ENCODE data around the gene RNF121. TPM values are rescaled to one million over a fixed set of nuclear protein-coding genes. Genes with fewer than 3 reads are reported as not detected.
"Not testable (repeated sequence)": the region's sequence is repeated elsewhere in the genome, so short reads cannot be mapped to it uniquely, and the experiment has no call there.

Gene RNF121
- total and polyA plus RNA-seq, 2 of the 8 experiments (the other 6 are each of a cell fraction or from before 2014, with no cell fraction given) = 39.7 to 51.6 TPM

DNA sequence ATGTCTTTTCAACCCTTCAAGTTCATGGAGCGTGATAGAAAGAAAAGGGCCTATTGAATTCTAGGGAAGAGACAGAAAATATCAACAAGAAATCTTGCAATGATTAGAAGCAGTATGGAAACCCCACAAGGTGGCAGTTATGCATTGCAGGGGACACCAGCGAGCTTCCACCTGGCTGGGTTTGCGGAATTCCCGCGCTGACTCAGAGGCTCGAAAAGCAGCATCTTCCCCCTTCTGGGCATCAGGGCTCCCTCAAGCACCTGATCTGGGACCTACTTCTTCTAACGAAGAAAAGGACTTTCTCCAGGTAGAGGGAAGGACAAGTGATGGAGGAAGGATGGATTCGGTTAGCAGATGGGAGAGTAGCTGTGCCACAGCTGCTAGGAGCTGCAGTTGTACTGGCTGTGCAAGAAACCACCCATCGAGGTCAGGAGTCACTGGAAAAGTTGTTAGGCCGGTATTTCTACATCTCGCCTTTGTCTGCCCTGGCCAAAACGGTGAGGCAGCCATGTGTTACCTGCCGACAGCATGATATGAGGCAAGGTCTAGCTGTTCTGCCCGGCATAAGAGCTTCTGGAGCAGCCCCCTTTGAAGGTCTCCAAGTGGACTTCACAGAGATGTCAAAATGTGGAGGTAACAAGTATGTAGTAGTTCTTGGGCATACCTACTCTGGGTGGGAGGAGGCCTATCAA is 39.5 kb upstream of the RNF121 start:
- H2AFZ ChIP-seq (ENCODE audit: low read length); H3K4me2 ChIP-seq (ENCODE audit: insufficient read depth in 1 of 2, low read depth in 2 of 2, low read length in 2 of 2); H3K36me3 ChIP-seq (ENCODE audit: control insufficient read depth in 2 of 4, insufficient read depth in 4 of 4, low read length in 3 of 4); H3K14ac ChIP-seq (ENCODE audit: insufficient read length); H4K91ac ChIP-seq (replicated peaks; ENCODE audit: insufficient read length, low read length); H3K9ac ChIP-seq (replicated peaks in 1 of 4; ENCODE audit: extremely low read depth in 1 of 4, low read depth in 3 of 4, low read length in 3 of 4); H2BK120ac ChIP-seq (replicated peaks; ENCODE audit: low read depth, low read length); H2AK5ac ChIP-seq (ENCODE audit: low read depth, low read length); H4K5ac ChIP-seq (ENCODE audit: insufficient read length, low read depth, low read length); H3K4me3 ChIP-seq (ENCODE audit: extremely low read depth in 1 of 4, insufficient read depth in 2 of 4, low read depth in 3 of 4, low read length in 4 of 4); H3K27ac ChIP-seq (ENCODE audit: low read depth, low read length); H3K27me3 ChIP-seq (replicated peaks in 1 of 4; ENCODE audit: control insufficient read depth in 3 of 4, extremely low read depth in 1 of 4, insufficient read depth in 3 of 4, low read length in 3 of 4); H3K23me2 ChIP-seq (ENCODE audit: low read depth, low read length); H3K18ac ChIP-seq (ENCODE audit: extremely low read depth, low read length); H2BK15ac ChIP-seq (ENCODE audit: low read length); H3K79me2 ChIP-seq (ENCODE audit: control insufficient read depth in 1 of 2, insufficient read depth in 2 of 2, low read length in 2 of 2); H3K4me1 ChIP-seq (replicated peaks in 1 of 4; ENCODE audit: control insufficient read depth in 3 of 4, insufficient read depth in 4 of 4, low read length in 3 of 4); POLR2A ChIA-PET (ENCODE audit: partially characterized antibody); DNase-seq (ENCODE audit: low read depth in 1 of 2, low spot score in 2 of 2); H3K56ac ChIP-seq (replicated peaks; ENCODE audit: insufficient read length, low read depth, low read length); H2BK12ac ChIP-seq (ENCODE audit: low read depth, low read length); H3K79me1 ChIP-seq (ENCODE audit: low read depth, low read length); H3K23ac ChIP-seq (ENCODE audit: insufficient read length); FAIRE-seq; H2BK20ac ChIP-seq (ENCODE audit: low read length); H3K9me3 ChIP-seq (ENCODE audit: insufficient read depth in 2 of 2, low read depth in 1 of 2, low read length in 1 of 2); H4K8ac ChIP-seq (ENCODE audit: extremely low read depth, insufficient read depth, low read length); H3K4ac ChIP-seq (replicated peaks; ENCODE audit: insufficient read length, low read depth, low read length); H2BK5ac ChIP-seq (ENCODE audit: low read depth, low read length); H4K20me1 ChIP-seq (replicated peaks in 1 of 2; ENCODE audit: control insufficient read depth in 1 of 2, insufficient read depth in 2 of 2, low read length in 2 of 2): not testable (repeated sequence)
- CTCF ChIA-PET (ENCODE audit: partially characterized antibody) = interaction anchor here (1.1 kb wide), 1 partner anchor 22 kb away, joined by 3 read pairs; no protein-coding TSS in a partner anchor
- WGBS, 2 experiments (ENCODE audit: extremely low coverage in 1 of 2, insufficient coverage in 1 of 2, insufficient read length in 1 of 2, insufficient replicate concordance in 2 of 2, low coverage in 1 of 2, low lambda C conversion rate in 2 of 2, missing lambda C conversion rate in 1 of 2) = 84% methylated on average over 13 of the region's 14 CpGs; no CpG with 5 or more reads in 1 of the 2 experiments
- TF ChIP-seq, protein P1, sequence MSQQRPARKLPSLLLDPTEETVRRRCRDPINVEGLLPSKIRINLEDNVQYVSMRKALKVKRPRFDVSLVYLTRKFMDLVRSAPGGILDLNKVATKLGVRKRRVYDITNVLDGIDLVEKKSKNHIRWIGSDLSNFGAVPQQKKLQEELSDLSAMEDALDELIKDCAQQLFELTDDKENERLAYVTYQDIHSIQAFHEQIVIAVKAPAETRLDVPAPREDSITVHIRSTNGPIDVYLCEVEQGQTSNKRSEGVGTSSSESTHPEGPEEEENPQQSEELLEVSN (IDR thresholded peaks at IDR 0.05) = peak; percentile 42; the same call in 1 of the 2 replicates
- TF ChIP-seq, protein P2, sequence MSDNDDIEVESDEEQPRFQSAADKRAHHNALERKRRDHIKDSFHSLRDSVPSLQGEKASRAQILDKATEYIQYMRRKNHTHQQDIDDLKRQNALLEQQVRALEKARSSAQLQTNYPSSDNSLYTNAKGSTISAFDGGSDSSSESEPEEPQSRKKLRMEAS (IDR thresholded peaks at IDR 0.05) = peak; percentile 52

Data from H1 (cell line).